ENCODE data around the gene TRIM2. TPM values are rescaled to one million over a fixed set of nuclear protein-coding genes. Genes with fewer than 3 reads are reported as not detected.
"Not testable (repeated sequence)": the region's sequence is repeated elsewhere in the genome, so short reads cannot be mapped to it uniquely, and the experiment has no call there.

The TRIM2 gene
- total RNA-seq, 1 experiment from 2014 or later = 30.8 TPM

GRCh38 chr4:153177841-153178240, 26.4 kb upstream of the TRIM2 start:
- Histone ChIP-seq H3K27ac (no peak overlapping the region), H3K36me3 (peaks cover 2% of the 10 kb centered on the region), H3K9me3 (replicated peaks) (no peaks in the 10 kb centered on the region), H3K4me3 (no peak overlapping the region), H3K4me1 (no peaks in the 10 kb centered on the region; the same call in 1 of the 2 replicates), H3K27me3 (no peaks in the 10 kb centered on the region)
- no peak for DNase-seq

- peaks cover 2% of the 10 kb centered on the region for H3K36me3 ChIP-seq
- DNase-seq = no peak
- H3K27me3 ChIP-seq = no peaks in the 10 kb centered on the region
- no peak overlapping the region for H3K27ac ChIP-seq
- H3K4me1 ChIP-seq = no peaks in the 10 kb centered on the region; the same call in 1 of the 2 replicates
- H3K4me3 ChIP-seq = no peak overlapping the region
- H3K9me3 ChIP-seq (replicated peaks) = no peaks in the 10 kb centered on the region
These were observed 25.1 kb upstream of the TRIM2 start for GRCh38 chr4:153179100-153179499.

- no peaks in the 10 kb centered on the region; the same call in 1 of the 2 replicates for H3K4me1 ChIP-seq
- H3K9me3 ChIP-seq (replicated peaks) = no peaks in the 10 kb centered on the region
- H3K27ac ChIP-seq = no peak overlapping the region
- DNase-seq = no peak
- no peak overlapping the region for H3K4me3 ChIP-seq
- no peaks in the 10 kb centered on the region for H3K27me3 ChIP-seq
- peaks cover 2% of the 10 kb centered on the region for H3K36me3 ChIP-seq
These were observed 22.9 kb upstream of the TRIM2 start for GRCh38 chr4:153181293-153181692.

GRCh38 chr4:153181700-153182099, 22.5 kb upstream of the TRIM2 start:
- DNase-seq = no peak
- Histone ChIP-seq H3K4me1 (no peaks in the 10 kb centered on the region; the same call in 1 of the 2 replicates), H3K9me3 (replicated peaks) (no peaks in the 10 kb centered on the region), H3K27ac (no peak overlapping the region), H3K27me3 (no peaks in the 10 kb centered on the region), H3K4me3 (no peak overlapping the region), H3K36me3 (peaks cover 2% of the 10 kb centered on the region)

GRCh38 chr4:153183146-153183545, 21.1 kb upstream of the TRIM2 start:
- DNase-seq = peak; percentile 21 to 35
- peaks cover 2% of the 10 kb centered on the region for H3K36me3 ChIP-seq
- no peaks in the 10 kb centered on the region for H3K27me3 ChIP-seq
- no peaks in the 10 kb centered on the region for H3K9me3 ChIP-seq (replicated peaks)
- no peak overlapping the region for H3K4me3 ChIP-seq
- no peaks in the 10 kb centered on the region; the same call in 1 of the 2 replicates for H3K4me1 ChIP-seq
- H3K27ac ChIP-seq = no peak overlapping the region

GRCh38 chr4:153185331-153185852, 18.9 kb upstream of the TRIM2 start:
- Histone ChIP-seq H3K4me3 (no peak overlapping the region), H3K4me1 (no peaks in the 10 kb centered on the region; the same call in 1 of the 2 replicates), H3K27me3 (no peaks in the 10 kb centered on the region), H3K36me3 (no peaks in the 10 kb centered on the region), H3K9me3 (replicated peaks) (no peaks in the 10 kb centered on the region), H3K27ac (no peak overlapping the region)
- no peak for DNase-seq

GRCh38 chr4:153186046-153186728, 18.1 kb upstream of the TRIM2 start:
- H3K4me3 ChIP-seq = no peak overlapping the region
- no peaks in the 10 kb centered on the region for H3K36me3 ChIP-seq
- H3K9me3 ChIP-seq (replicated peaks) = no peaks in the 10 kb centered on the region
- no peaks in the 10 kb centered on the region for H3K27me3 ChIP-seq
- no peaks in the 10 kb centered on the region; the same call in 1 of the 2 replicates for H3K4me1 ChIP-seq
- H3K27ac ChIP-seq = no peak overlapping the region
- DNase-seq = no peak

- DNase-seq = peak in 1 of 2 experiments; percentile 13
- H3K27me3 ChIP-seq = no peaks in the 10 kb centered on the region
- H3K27ac ChIP-seq = no peak overlapping the region
- no peaks in the 10 kb centered on the region for H3K36me3 ChIP-seq
- H3K4me1 ChIP-seq = no peaks in the 10 kb centered on the region
- H3K9me3 ChIP-seq (replicated peaks) = no peaks in the 10 kb centered on the region
- no peak overlapping the region for H3K4me3 ChIP-seq
These were observed 15.0 kb upstream of the TRIM2 start for GRCh38 chr4:153189016-153189801.

GRCh38 chr4:153191795-153192363, 12.4 kb upstream of the TRIM2 start:
- Histone ChIP-seq H3K4me3 (no peak overlapping the region), H3K27ac (no peak overlapping the region), H3K36me3 (no peaks in the 10 kb centered on the region), H3K27me3 (no peaks in the 10 kb centered on the region), H3K4me1 (no peaks in the 10 kb centered on the region), H3K9me3 (replicated peaks) (no peaks in the 10 kb centered on the region)
- DNase-seq = no peak

- no peaks in the 10 kb centered on the region for H3K9me3 ChIP-seq (replicated peaks)
- no peaks in the 10 kb centered on the region for H3K36me3 ChIP-seq
- H3K27me3 ChIP-seq = no peaks in the 10 kb centered on the region
- no peak overlapping the region for H3K27ac ChIP-seq
- no peak overlapping the region for H3K4me3 ChIP-seq
- H3K4me1 ChIP-seq = peaks cover 2% of the 10 kb centered on the region; the same call in 1 of the 2 replicates
- no peak for DNase-seq
These were observed 6.9 kb upstream of the TRIM2 start for GRCh38 chr4:153197301-153197700.

GRCh38 chr4:153198719-153199118, 5.5 kb upstream of the TRIM2 start:
- H3K4me3 ChIP-seq = no peak overlapping the region
- no peaks in the 10 kb centered on the region for H3K9me3 ChIP-seq (replicated peaks)
- H3K27ac ChIP-seq = no peak overlapping the region
- H3K27me3 ChIP-seq = no peaks in the 10 kb centered on the region
- DNase-seq = no peak
- H3K4me1 ChIP-seq = peaks cover 2% of the 10 kb centered on the region; the same call in 1 of the 2 replicates
- H3K36me3 ChIP-seq = no peaks in the 10 kb centered on the region

- H3K4me3 ChIP-seq = peak overlapping the region; percentile 49
- peaks cover 10% of the 10 kb centered on the region; the same call in 1 of the 2 replicates for H3K4me1 ChIP-seq
- H3K27me3 ChIP-seq; H3K36me3 ChIP-seq; DNase-seq; H3K9me3 ChIP-seq (replicated peaks): not testable (repeated sequence)
- peak overlapping the region; percentile 48 for H3K27ac ChIP-seq
These were observed 497 bp upstream of the TRIM2 start for GRCh38 chr4:153203746-153204145.

GRCh38 chr4:153204728-153205648, 745 bp downstream of the TRIM2 start:
- Histone ChIP-seq H3K36me3 (0 out of 2 replicates have a peak, but pooled peaks cover 2% of the 10 kb centered on the region), H3K9me3 (replicated peaks) (no peaks in the 10 kb centered on the region), H3K4me1 (peaks cover 10% of the 10 kb centered on the region; the same call in 1 of the 2 replicates), H3K4me3 (peak overlapping the region; percentile 49), H3K27me3 (no peaks in the 10 kb centered on the region), H3K27ac (peak overlapping the region; percentile 48)
- DNase-seq = peak in 1 of 2 experiments; percentile 31

GRCh38 chr4:153205757-153206156, 1.5 kb downstream of the TRIM2 start:
- no peak overlapping the region for H3K4me3 ChIP-seq
- 0 out of 2 replicates have a peak, but pooled peaks cover 2% of the 10 kb centered on the region for H3K36me3 ChIP-seq
- H3K27ac ChIP-seq = no peak overlapping the region
- peaks cover 10% of the 10 kb centered on the region; the same call in 1 of the 2 replicates for H3K4me1 ChIP-seq
- no peak for DNase-seq
- no peaks in the 10 kb centered on the region for H3K27me3 ChIP-seq
- H3K9me3 ChIP-seq (replicated peaks) = no peaks in the 10 kb centered on the region
